Astrocyte (in vitro differentiated cells and primary cell): ENCODE measurements around the gene TFF3.

Experiments
- CTCF ChIP-seq: IDR thresholded peaks from 2 replicates; pipeline ENCODE4 v1.5.1; 2011; ENCODE audit warnings: low read depth, mild to moderate bottlenecking, inconsistent platforms, low read length, moderate library complexity; ENCODE audit not compliant: insufficient read depth
- EZH2 ChIP-seq: IDR thresholded peaks from 2 replicates; pipeline ENCODE4 v1.6.1; 2012; ENCODE audit warnings: mild to moderate bottlenecking, low read length, inconsistent platforms; ENCODE audit not compliant: insufficient read depth

GRCh38 chr21:42362198-42362597, 47.0 kb upstream of the TFF3 start:
- TF ChIP-seq CTCF (no peak), EZH2 (no peak)
